ENCODE data around the gene CYRIA.

- TF ChIP-seq CTCF (IDR thresholded peaks at IDR 0.05) (no peak), POLR2A (IDR thresholded peaks at IDR 0.05) (no peak)
Observed at GRCh38 chr2:16620590-16620989, 45.0 kb downstream of the CYRIA start.
